Thoracic aorta (tissue), 2 donors: Measurements from ENCODE around the gene HEATR5A. TPM values are rescaled to one million over a fixed set of nuclear protein-coding genes. Genes with fewer than 3 reads are reported as not detected.

Source experiments
- total RNA-seq, 2 donors: library from RNA; depleted of rRNA; stranded (reverse); fragments of >200 nt; gene quantifications; one replicate each; pipeline versions ENCODE4 v1.1.0 to v1.2.3, GENCODE V29; 2016

The HEATR5A gene
- total RNA-seq, 2 donors from 2014 or later = 39.1 to 43.6 TPM

Other genes starting within 250 kb of the HEATR5A start
- 100 to 1,000 TPM in 1 of 2 donors, 10 to 100 TPM in 1; 82.6 to 185 TPM for gene HECTD1, start 212.8 kb downstream of the HEATR5A start, total RNA-seq
- gene DTD2, start 37.0 kb upstream of the HEATR5A start, total RNA-seq = 10 to 100 TPM; 28.9 to 56.5 TPM
- not detected for gene GPR33, start 67.5 kb upstream of the HEATR5A start, total RNA-seq
- gene NUBPL, start 140.9 kb upstream of the HEATR5A start, total RNA-seq = 10 to 100 TPM in 1 of 2 donors, 1 to 10 TPM in 1; 9.2 to 30.0 TPM